Measurements from ENCODE around the gene PMIS2. TPM values are rescaled to one million over a fixed set of nuclear protein-coding genes. Genes with fewer than 3 reads are reported as not detected.

Gene PMIS2
- total RNA-seq, 1 experiment from 2014 or later, result not detected

- H3K36me3 ChIP-seq (ENCODE audit: insufficient read depth, low read length), result peaks cover 9% of the 10 kb centered on the region
- no peaks in the 10 kb centered on the region for H4K20me1 ChIP-seq (ENCODE audit: insufficient read depth, low read depth, low read length)
- H3K9me3 ChIP-seq (ENCODE audit: low read length), result no peaks in the 10 kb centered on the region
- no peak overlapping the region for H2AFZ ChIP-seq (ENCODE audit: low read length)
- DNase-seq, result no peak
- no peaks in the 10 kb centered on the region for H3K27me3 ChIP-seq (ENCODE audit: low read length)
- peaks cover 8% of the 10 kb centered on the region for H3K4me1 ChIP-seq (ENCODE audit: low read length)
- no peak overlapping the region for H3K4me2 ChIP-seq (ENCODE audit: low read depth, low read length, poor library complexity, severe bottlenecking)
- no peak overlapping the region for H3K9ac ChIP-seq (ENCODE audit: low read length)
- H3K4me3 ChIP-seq (ENCODE audit: low read length), result no peak overlapping the region
- peaks cover 15% of the 10 kb centered on the region for H3K79me2 ChIP-seq (ENCODE audit: low read length)
- H3K9me2 ChIP-seq (replicated peaks; ENCODE audit: insufficient read depth, low read length), result no peaks in the 10 kb centered on the region
- H3K27ac ChIP-seq (ENCODE audit: low read length), result no peak overlapping the region
These were observed 47.9 kb downstream of the PMIS2 start for GRCh38 chr19:35633727-35634440.

- H2AFZ ChIP-seq (ENCODE audit: low read length), result no peak overlapping the region
- H3K79me2 ChIP-seq (ENCODE audit: low read length), result no peaks in the 10 kb centered on the region
- no peaks in the 10 kb centered on the region for H4K20me1 ChIP-seq (ENCODE audit: insufficient read depth, low read depth, low read length)
- H3K9ac ChIP-seq (ENCODE audit: low read length), result no peak overlapping the region
- H3K4me1 ChIP-seq (ENCODE audit: low read length), result peaks cover 8% of the 10 kb centered on the region
- no peak overlapping the region for H3K27ac ChIP-seq (ENCODE audit: low read length)
- no peaks in the 10 kb centered on the region for H3K9me3 ChIP-seq (ENCODE audit: low read length)
- peaks cover 3% of the 10 kb centered on the region for H3K36me3 ChIP-seq (ENCODE audit: insufficient read depth, low read length)
- H3K4me2 ChIP-seq (ENCODE audit: low read depth, low read length, poor library complexity, severe bottlenecking), result no peak overlapping the region
- no peaks in the 10 kb centered on the region for H3K9me2 ChIP-seq (replicated peaks; ENCODE audit: insufficient read depth, low read length)
- no peak overlapping the region for H3K4me3 ChIP-seq (ENCODE audit: low read length)
- no peak for DNase-seq
- no peaks in the 10 kb centered on the region for H3K27me3 ChIP-seq (ENCODE audit: low read length)
These were observed 50.7 kb downstream of the PMIS2 start for GRCh38 chr19:35636651-35637050.

Other genes with a start within 250 kb of the PMIS2 start
- 0.34 and 2.0 TPM in 2 replicates for gene FFAR1, start 238.3 kb upstream of the PMIS2 start, total RNA-seq (2014; rRNA removed; shearing (Covaris generic); ENCODE audit: low replicate concordance)
- not detected in 2 replicates for gene FFAR3, start 227.7 kb upstream of the PMIS2 start, total RNA-seq (2014; rRNA removed; shearing (Covaris generic); ENCODE audit: low replicate concordance)
- not detected in 2 replicates for gene GPR42, start 215.1 kb upstream of the PMIS2 start, total RNA-seq (2014; rRNA removed; shearing (Covaris generic); ENCODE audit: low replicate concordance)
- not detected in 2 replicates for gene FFAR2, start 137.9 kb upstream of the PMIS2 start, total RNA-seq (2014; rRNA removed; shearing (Covaris generic); ENCODE audit: low replicate concordance)
- not detected in 2 replicates for gene KRTDAP, start 95.7 kb upstream of the PMIS2 start, total RNA-seq (2014; rRNA removed; shearing (Covaris generic); ENCODE audit: low replicate concordance)
- 5.0 and 9.3 TPM in 2 replicates for gene DMKN, start 72.5 kb upstream of the PMIS2 start, total RNA-seq (2014; rRNA removed; shearing (Covaris generic); ENCODE audit: low replicate concordance)
- gene SBSN, start 57.9 kb upstream of the PMIS2 start, total RNA-seq (2014; rRNA removed; shearing (Covaris generic); ENCODE audit: low replicate concordance), result 0.25 TPM in 1 of 2 replicates, not detected in the other
- gene GAPDHS, start 52.7 kb upstream of the PMIS2 start, total RNA-seq (2014; rRNA removed; shearing (Covaris generic); ENCODE audit: low replicate concordance), result not detected in 2 replicates
- gene TMEM147, start 40.5 kb upstream of the PMIS2 start, total RNA-seq (2014; rRNA removed; shearing (Covaris generic); ENCODE audit: low replicate concordance), result 125 and 126 TPM in 2 replicates
- gene ATP4A, start 22.5 kb upstream of the PMIS2 start, total RNA-seq (2014; rRNA removed; shearing (Covaris generic); ENCODE audit: low replicate concordance), result 0.37 and 0.40 TPM in 2 replicates
- 12.5 and 26.2 TPM in 2 replicates for gene HAUS5, start 26.6 kb downstream of the PMIS2 start, total RNA-seq (2014; rRNA removed; shearing (Covaris generic); ENCODE audit: low replicate concordance)
- 36.9 and 82.1 TPM in 2 replicates for gene RBM42, start 42.9 kb downstream of the PMIS2 start, total RNA-seq (2014; rRNA removed; shearing (Covaris generic); ENCODE audit: low replicate concordance)
- gene ETV2, start 55.6 kb downstream of the PMIS2 start, total RNA-seq (2014; rRNA removed; shearing (Covaris generic); ENCODE audit: low replicate concordance), result 0.54 and 0.75 TPM in 2 replicates
- gene COX6B1, start 62.1 kb downstream of the PMIS2 start, total RNA-seq (2014; rRNA removed; shearing (Covaris generic); ENCODE audit: low replicate concordance), result 445 and 611 TPM in 2 replicates
- gene UPK1A, start 80.3 kb downstream of the PMIS2 start, total RNA-seq (2014; rRNA removed; shearing (Covaris generic); ENCODE audit: low replicate concordance), result not detected in 2 replicates
- gene ZBTB32, start 118.4 kb downstream of the PMIS2 start, total RNA-seq (2014; rRNA removed; shearing (Covaris generic); ENCODE audit: low replicate concordance), result not detected in 2 replicates
- gene KMT2B, start 131.8 kb downstream of the PMIS2 start, total RNA-seq (2014; rRNA removed; shearing (Covaris generic); ENCODE audit: low replicate concordance), result 15.3 and 21.4 TPM in 2 replicates
- gene IGFLR1, start 156.3 kb downstream of the PMIS2 start, total RNA-seq (2014; rRNA removed; shearing (Covaris generic); ENCODE audit: low replicate concordance), result 1.5 and 15.2 TPM in 2 replicates
- 31.7 and 50.4 TPM in 2 replicates for gene U2AF1L4, start 159.2 kb downstream of the PMIS2 start, total RNA-seq (2014; rRNA removed; shearing (Covaris generic); ENCODE audit: low replicate concordance)
- 47.7 and 112 TPM in 2 replicates for gene PSENEN, start 159.5 kb downstream of the PMIS2 start, total RNA-seq (2014; rRNA removed; shearing (Covaris generic); ENCODE audit: low replicate concordance)
- 5.9 and 12.4 TPM in 2 replicates for gene LIN37, start 162.4 kb downstream of the PMIS2 start, total RNA-seq (2014; rRNA removed; shearing (Covaris generic); ENCODE audit: low replicate concordance)
- 0.18 and 1.5 TPM in 2 replicates for gene HSPB6, start 170.9 kb downstream of the PMIS2 start, total RNA-seq (2014; rRNA removed; shearing (Covaris generic); ENCODE audit: low replicate concordance)
- gene PROSER3, start 172.0 kb downstream of the PMIS2 start, total RNA-seq (2014; rRNA removed; shearing (Covaris generic); ENCODE audit: low replicate concordance), result 16.6 and 17.5 TPM in 2 replicates
- gene ARHGAP33, start 189.4 kb downstream of the PMIS2 start, total RNA-seq (2014; rRNA removed; shearing (Covaris generic); ENCODE audit: low replicate concordance), result 5.8 and 12.3 TPM in 2 replicates
- gene PRODH2, start 226.7 kb downstream of the PMIS2 start, total RNA-seq (2014; rRNA removed; shearing (Covaris generic); ENCODE audit: low replicate concordance), result not detected in 2 replicates